HG03469 (cell line): ENCODE measurements around the gene ENKD1.
A peak's percentile ranks its signal among the peaks of the same experiment; 100 is the strongest.

ENCODE experiments used
- ATAC-seq: cut with Tn5 transposase; IDR thresholded peaks from one replicate; pipeline ENCODE4 v1.9.1; 2021; ENCODE audit warnings: mild to moderate bottlenecking, moderate library complexity, moderate number of reproducible peaks; ENCODE audit not compliant: unreplicated experiment

The ENKD1 gene

DNA sequence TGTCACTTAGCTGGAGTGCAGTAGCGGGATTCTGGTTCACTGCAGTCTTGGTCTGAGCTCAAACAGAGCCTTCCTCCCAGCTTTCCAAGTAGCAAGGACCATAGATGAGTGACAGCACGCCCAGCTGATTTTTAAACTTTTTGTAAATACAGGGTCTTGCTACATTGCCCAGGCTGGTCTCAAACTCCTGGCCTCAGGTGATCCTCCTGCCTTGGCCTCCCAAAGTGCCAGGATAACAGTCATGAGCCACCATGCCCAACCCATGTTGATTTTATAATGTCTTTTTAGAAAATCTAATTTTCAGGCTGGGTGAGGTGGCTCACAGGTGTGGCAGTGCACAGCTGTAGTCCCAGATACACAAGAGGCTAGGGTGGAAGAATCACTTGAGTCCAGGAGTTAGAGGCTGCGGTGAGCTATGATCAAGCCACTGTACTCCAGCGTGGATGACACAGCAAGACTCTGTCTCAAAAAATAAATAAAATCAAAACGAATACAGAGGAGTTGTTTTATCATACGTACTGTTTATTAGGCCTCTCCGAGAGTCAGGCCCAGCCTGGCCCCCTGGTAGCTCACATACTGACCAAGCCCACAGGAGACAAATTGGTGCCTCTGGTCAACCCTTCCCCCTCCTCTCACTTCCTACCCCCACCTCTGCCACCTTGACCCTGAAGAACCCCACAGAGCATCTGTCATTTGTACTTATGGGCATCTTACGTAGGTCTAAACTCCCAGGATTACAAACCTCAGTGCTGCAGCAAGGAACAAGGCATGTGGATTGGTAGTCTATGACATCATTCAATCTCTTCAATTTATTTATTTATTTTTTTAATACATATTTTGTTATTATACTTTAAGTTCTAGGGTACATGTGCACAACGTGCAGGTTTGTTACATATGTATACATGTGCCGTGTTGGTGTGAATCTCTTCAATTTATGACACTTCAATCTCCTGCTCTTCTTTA is 13.7 kb upstream of the ENKD1 start:
- ATAC-seq = no peak

DNA sequence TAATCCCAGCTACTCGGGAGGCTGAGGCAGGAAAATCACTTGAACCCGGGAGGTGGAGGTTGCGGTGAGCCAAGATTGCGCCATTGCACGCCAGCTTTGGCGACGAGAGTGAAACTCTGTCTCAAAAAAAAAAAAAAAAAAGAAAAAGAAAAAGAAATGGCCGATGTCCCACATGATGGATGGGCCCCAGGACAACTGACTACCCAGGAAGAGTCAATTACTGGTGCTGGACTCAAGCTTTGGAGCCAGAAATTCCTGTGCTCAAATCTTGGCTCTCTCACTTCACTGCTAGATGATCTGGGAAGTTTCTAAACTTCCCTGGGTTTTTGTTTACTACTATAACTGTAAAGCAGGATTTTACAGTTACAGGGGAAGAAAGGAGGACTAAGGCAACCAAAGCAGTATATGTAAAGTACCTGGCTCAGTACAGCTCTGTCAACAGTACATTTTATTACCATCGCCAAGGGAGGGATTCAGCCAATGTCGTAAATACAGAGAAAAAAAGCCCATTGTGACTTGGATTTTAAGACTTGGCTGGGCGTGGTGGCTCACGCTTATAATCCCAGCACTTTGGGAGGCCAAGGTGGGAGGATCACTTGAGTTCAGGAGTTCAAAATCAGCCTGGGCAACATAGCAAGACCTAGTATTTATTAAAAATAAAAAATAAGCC is 11.9 kb upstream of the ENKD1 start:
- ATAC-seq = no peak

DNA sequence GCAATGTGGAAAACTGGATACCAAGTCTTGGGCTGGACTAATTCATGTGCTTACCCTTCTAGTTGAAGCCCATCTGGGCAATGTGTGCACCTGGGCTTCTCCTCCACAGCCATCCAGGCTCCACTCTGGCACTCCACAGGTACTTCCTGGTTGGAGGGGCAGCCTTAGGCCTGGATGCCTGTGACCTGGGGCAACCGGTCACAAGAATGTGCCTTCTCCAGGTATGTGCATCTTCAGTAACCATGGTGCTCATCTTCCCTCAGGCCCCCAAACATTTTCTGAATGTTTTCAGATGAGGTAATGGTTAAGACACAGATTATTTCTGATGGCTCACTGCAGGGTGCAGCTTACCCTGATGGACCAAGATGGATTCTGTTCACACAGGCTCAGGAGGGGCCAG is 11.2 kb upstream of the ENKD1 start:
- no peak for ATAC-seq

DNA sequence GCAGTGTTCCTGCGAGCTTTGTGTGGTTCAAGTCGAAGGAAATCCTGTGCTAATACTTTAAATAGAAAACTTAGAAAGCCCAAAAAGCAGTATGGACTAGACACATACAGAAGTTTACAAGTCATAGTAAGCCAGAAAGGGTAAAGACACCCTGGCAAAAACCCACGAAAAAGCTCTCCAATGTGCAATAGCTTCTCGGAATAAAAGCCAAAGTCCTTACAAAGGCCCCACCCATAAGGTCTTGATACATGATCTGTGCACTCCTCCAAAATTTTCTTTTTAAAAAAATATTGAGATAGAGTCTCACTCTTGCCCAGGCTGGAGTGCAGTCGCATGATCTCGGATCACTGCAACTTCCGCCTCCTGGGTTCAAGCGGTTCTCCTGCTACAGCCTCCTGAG is 10.4 kb upstream of the ENKD1 start:
- ATAC-seq = no peak

DNA sequence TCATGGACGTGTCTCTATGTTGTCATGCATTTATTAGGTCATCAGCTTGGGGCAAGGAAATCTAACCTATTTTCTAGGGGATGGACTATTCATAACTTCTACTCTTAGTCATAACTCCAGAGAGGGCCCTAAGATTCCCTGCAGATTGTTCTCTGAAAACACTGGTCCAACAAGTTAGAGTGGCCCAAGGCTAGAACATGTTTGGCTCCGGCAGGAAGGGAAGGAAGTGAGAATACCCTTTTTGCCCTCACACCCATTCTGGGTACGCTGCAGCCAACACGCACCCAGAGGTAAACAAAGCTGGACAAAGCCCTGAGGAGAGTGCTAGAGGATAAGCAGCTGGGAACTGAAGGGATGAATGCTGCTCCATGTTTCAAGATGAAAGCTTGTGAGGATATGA is 10.0 kb upstream of the ENKD1 start:
- no peak for ATAC-seq

DNA sequence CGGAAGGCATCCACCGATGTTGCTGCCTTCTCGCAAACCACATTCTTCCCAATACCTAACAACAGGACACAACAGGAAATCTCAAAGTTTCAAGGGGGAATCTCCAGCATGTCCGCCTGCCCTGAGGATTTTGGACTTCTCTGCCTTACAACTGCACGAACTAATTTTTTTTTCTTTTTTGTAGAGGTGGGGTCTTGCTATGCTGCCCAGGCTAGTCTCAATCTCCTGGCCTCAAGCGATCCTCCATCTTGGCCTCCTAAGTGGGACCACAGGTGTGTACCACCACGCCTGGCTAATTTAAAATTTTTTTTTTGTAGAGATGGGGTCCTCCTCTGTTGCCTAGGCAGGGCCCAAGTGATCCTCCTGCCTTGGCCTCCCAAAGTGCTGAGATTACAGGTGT is 9.4 kb upstream of the ENKD1 start:
- no peak for ATAC-seq

DNA sequence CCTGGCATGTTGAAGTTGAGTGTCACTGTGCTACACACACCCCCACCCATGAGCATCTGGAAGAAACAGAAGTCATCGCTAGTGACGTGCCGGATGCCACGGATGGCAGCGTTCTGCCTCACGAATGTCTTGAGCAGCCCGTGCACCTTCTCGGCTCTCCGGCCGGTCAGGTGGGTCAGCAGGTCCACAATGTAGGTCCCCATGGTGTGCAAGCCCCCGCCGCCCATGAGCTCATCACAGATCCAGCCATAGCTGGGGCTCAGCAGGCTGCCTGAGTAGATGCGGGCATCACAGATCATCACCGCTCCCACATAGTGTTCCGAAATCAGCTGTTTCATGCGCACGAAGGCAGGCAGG is 9.0 kb upstream of the ENKD1 start:
- ATAC-seq = no peak

DNA sequence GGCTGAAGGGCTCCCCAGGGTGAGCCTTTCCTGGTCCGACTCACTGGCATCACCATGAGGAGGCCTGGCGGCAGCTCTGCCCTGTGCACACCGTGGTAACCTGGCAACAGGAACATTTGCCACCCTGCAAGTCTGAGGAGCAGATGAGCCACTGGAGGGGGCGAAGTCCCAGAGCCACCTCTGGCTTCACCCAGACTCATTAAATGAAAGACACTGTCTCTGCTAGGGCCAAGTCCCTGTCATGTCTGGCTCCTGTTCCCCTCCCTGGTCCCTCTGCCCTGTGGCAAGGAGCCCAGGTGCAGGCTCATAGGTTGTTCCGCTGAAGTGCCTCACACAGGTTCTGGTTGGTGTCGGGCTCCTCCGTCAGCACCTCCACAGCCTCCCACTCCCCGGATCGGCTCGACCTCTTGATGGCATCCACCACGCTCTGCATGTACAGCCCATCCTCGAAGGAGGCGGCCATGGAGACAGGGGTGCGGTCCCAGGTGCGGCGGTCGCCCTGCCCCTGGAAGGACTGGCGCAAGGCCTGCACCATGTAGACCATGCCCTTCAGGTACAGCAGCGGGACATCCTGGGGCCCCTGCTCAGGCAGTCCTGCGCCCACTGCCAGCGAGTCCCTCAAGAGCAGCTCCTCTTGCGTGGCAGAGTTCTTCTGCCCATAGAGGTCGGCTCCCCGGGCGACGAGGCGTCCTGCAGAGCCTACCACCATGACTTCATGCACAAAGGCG is 8.5 kb upstream of the ENKD1 start:
- ATAC-seq = no peak

DNA sequence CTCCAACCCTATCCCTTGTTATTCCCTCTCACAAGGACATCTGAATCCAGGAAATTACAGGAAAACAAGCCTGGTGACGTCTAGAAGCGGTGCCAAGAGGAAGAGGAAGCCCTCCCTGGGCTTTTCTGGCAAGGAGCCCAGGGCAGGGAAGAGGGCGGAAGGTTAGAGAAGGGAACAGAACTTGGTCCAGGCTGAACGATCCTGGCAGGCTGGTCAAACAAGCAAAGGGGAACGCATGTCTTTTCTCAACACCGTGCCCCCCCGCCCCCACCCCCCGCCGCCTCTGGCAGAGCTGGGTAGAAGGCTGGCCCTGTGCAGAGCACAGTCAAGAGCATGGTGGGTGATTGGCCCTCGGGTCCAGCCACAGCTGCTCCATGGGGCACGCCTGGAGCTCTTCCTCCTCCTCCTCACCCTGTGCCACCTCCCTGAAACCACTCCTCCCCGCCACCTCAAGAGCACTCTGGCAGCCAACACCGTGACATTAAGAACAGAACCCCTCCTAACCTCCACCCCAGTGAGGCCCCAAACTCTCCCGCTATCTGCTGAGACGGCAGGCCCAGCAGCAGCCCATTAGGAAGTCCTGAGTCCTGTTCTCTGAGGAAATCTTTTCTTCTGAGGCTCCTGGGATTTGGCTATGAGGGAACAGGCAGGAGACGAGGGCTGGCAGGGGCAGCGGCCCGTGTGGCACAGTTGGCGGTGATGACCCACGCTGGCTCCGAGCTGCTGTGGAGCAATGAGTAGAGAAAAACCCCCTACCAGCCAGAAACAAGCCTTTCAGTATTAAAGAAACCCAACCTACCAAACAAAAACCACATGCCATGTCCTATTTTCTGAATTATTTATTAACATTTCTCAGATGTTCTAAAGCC is 7.4 kb upstream of the ENKD1 start:
- no peak for ATAC-seq

DNA sequence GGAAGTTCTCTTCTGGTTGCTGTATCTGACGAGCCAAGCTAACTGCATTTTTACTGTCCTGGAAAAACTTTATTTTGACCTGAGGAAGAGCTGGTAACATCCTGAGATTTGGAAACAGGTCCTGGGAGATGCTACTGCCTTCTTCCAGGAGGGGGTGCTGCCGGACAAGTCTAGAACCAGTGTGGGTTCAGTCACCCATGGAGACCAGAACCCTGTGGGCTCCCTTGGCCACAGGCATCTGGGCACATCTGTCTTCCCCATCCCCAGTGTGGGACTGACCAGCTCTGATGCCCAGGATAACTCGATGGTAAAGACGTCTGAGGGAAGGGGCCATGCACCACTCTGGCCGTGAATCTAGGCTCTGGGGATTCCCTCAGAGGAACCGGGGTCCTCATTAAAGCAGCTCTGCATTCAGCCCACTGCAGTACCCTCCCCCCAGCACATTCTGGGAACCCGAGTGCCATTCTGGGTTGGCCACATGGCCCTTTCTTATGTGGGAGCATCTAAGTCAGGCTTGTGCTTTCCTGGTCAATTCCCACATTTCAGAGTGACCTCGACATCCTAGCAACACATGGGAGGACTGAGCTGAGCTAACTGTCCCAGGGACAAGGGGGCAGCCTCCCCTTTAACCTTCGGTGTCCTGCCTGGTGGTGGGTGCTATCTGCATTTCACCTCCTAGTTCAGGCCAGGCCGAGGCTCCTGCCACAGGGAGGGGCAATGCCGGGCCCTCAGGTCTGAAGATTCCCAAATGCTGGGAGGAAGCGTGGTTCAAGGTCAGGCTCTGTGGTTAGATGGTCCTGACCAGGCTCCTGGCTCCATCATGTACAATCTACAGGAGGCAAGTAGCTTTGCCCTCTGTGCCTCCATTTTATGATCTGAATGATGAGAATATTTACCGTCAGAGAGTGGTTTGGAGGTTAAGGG is 6.5 kb upstream of the ENKD1 start:
- no peak for ATAC-seq

DNA sequence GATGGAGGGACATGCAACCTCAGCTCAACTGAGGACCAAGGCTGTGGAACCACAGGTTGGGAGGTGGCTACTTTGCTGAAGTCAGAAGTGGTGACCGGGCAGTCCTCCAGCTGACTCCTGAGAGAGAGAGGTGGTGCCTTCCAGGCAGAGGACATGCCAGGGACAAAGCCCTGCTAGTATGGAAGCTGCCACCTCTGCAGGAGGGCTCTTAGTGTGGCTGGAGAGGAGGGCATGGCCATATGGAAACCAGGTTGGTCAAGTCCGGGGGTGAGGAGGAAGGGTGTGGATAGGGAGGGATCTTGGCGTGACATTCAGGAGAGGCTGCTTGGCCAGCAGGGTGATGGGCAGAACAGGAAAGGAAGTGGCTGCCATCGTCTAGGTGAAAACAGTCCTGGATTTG is 5.8 kb upstream of the ENKD1 start:
- no peak for ATAC-seq

DNA sequence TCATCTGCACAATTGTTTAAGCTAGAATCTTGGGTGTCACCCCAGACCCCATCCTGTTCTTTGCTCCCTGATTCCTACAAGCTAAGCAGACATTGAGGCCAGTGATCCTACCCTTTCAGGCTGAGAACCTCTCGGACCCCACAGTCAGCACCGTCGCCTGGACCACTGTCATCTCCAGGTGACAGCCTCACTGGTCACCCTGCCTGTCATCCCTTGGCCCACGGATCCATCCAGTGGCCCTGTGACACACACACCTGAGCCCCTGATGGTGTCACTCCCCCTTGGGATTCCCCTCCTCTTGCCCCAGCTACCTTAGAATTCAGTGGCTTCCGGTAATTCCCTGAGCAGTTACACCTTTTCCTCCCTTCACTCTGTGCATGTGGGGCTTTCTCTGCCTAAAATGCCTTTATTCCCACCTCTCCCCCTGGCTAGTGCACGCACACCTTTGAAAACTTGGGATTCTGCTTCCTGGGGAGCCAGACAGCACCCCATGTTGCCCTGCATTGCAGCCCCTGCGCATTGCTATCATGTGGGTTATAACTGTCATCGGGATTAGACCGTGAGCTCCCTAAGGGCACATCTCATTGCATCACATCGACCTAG is 3.0 kb upstream of the ENKD1 start:
- no peak for ATAC-seq

DNA sequence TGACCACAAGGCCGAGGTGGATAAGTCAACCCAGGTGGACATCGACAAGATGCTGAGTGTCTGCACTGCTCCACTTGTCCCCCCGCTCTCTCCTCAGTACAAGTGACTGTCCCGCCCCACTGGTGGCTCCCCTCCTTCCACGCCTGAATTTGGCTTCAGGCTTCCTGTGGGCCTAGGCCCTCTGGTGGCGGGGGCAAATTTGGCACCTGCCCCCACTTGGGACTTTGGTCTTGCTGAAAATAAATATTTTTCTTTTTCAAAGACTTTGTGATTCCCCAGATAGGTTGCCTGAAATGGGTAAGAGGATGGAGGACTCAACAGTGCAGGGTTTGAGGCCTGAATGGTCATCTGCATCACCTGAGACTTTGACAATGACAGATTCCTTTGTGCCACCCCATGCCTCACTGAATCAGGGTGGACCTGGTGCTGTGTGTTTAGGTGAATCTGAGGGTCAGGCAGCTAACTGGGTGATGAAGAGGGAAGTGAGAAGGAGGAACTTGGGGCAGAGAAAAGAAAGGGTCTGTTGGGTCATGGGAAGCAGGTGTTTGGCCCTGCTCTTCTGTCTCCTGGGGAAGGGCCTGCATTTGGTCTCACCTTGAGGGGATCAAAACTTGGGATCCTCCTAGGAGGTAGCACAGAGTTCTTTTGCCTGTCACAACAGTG is 2.1 kb upstream of the ENKD1 start:
- ATAC-seq = no peak

DNA sequence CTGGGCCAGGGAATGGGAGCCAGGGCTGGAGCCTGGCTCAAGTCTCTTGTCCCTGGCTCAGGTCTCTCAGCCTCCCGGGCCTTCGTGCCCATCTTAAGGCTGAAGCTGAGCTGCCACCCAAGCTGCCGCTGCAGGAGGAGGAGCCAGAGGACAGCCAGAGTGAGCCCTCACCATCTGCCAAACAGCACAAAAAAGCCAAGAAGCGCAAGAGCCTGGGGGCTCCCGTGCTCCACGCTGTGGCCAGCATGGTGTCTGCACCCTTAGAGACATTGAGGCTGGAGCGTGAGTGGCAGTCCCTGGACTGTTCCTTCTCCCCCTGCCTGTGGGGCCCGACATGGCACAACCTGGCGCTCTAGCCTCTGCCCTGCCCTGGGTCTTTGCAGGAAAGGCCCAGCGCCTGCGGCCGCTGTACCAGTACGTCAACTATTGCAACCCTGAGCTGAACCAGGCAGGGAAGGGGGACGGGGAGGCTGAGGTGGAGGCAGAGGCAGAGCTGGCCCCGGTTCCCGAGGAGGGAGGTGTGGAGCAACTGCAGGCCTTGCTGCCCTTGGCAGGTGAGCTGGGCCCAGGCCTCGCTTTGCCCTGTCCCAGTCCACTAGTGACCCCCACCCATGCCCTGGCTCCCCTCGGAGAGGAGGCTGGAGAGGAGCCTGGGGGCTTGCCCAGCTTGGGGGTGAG is 1.4 kb upstream of the ENKD1 start:
- peak; percentile 69 for ATAC-seq

DNA sequence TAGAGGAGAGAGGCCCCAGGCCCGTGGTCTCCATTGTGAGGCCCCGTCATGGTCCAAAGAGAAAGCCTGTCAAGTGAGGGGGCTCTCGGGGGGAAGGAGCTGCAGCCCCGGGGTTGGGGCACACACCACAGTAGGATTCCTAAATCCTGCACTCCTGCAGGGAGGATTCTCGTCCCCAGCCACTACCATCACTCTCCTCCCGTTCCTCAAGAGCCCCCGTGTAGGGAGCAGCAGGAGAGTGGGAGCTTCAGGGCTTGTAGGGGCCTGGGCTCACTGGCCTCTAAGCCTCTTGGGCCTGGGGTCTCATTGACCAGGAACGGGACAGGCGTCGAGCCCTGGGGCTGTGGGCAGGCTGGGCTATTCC is 885 bp upstream of the ENKD1 start:
- ATAC-seq = no peak

DNA sequence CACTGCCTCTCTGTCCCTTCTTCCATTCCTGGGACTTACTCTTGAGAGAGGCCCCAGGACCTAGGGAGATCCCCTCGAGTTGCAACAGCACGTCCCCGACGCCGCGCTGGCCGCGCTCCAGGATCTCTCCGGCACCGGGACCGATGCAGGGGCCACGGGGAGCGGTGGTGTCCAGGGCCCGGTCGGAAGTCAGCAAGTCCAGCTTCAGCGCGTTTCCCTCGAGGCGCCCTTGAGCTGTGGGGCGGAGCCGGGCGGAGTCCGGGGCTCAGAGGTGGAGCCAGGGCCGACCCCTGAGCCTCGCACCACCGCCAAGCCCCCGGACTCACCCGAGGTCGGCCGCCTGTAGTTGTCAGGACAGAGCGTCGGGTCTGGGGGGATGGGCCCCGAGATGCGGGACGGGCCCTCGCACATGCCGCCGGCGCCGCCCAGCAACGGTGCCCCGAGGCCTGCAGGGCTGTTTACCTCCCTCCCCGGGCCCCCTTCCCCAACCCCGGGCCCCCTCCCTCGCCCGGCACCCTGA is 458 bp downstream of the ENKD1 start:
- ATAC-seq = no peak

DNA sequence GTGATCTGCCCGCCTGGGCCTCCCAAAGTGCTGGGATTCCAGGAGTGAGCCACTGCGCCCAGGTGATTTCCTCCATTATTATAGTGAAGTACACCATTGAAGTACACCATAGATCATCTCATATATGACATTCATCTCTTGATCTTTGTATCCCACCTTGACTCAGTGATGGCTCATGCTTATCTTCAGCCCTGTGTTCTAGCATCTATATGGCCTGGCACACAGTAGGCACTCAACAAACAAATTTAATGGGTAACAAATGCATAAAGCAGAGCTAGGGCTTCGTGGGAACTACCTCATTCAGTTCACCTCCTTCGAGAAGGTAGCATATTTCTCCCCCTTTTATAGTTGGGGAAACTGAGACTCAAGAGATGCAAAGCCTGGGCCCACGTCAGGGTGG is 952 bp downstream of the ENKD1 start:
- no peak for ATAC-seq

DNA sequence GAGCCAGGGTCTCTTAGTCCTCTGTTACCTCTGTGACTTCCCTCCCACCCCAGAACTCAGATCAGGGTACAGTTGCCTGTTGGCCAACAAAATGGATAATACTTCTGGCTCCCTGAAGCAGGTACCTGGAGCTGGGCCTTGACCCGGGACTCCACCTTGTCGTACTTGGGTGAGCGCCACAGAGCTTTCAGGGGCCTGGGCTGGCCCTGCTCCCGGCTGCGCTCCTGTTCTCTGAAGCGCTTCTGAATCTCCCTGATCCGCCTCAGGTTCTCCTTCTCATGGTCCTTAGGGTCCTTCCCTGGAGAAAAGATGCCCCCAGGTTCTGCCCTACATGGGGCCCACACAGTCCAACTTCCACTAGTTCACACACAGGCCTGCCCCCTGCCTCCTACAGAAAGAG is 1.7 kb downstream of the ENKD1 start:
- ATAC-seq = no peak
